Measurements from ENCODE around the gene SEPHS1.
"Not testable (repeated sequence)": the region's sequence is repeated elsewhere in the genome, so short reads cannot be mapped to it uniquely, and the experiment has no call there.

Gene SEPHS1

DNA sequence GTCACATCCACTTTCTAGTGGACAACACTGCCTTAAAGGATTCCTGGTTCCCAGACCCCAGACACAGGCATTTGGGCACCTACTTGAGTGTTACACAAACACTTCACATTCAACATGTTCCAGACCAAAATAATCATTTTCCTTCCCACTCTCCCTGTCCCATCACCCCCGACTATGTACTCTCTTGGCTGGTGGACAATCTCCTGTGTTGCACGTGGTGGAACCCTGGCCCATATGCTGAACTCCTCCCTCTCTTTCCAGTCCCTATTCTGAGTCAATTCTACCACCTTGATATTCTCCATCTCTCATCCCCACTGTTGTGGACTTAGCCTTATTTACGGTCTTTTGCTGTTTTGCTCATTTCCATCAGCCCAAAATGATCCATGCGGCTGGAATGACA is 8.3 kb upstream of the SEPHS1 start:
- no peak for DNase-seq

- no peak for DNase-seq
Observed at GRCh38 chr10:13354783-13355182, 6.7 kb upstream of the SEPHS1 start.

DNA sequence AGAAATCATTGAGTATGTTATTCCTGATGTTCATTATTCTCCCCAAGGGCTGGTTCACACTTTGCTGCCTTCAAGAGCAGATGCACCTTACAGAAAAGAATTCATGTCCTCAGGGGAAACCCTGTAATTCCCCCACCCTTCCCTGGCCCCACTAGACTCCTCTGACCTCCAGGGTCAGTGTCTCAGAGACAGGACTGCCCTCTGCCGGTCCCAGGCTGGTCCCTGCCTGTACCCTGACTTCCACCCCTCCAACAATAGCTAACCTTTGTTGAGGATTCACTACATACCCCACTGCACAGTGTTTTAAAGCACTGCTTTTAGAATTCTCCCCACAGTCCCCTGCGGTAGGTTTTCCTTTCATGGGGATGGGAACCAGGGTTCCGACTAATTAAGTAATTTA is 4.4 kb upstream of the SEPHS1 start:
- no peak for DNase-seq

DNA sequence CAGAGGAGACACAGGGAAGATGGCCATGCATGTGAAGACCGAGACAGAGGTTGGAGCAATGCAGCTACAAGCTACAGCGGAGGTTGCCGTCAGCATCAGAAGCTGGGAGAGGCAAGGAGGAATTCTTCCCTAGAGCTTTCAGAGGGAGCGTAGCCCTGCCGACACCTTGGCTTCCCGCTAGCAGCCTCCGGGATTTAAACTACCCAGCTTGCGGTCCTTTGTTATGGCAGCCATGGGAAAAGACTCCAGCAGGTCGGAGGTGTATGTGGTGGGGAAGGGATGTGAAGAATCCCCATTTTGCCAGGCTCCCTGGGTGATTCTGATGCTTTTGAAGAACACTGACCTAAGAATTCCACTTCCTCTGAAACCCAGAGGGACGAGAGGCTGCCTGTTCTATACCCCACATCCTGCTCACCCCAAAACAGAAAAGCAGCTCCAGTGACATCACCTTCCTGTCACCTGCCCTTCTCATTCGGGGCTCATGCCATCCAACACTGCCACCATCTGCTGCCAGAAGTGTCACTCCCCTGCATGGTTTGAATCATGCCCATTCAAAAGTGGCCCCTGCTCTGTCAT is 3.3 kb upstream of the SEPHS1 start:
- DNase-seq = no peak

GRCh38 chr10:13349463-13350274 is 1.6 kb upstream of the SEPHS1 start:
- DNase-seq = peak; percentile 69

- DNase-seq = peak; percentile 54
Observed at GRCh38 chr10:13347500-13348156, 465 bp downstream of the SEPHS1 start.

- DNase-seq = no peak
Observed at GRCh38 chr10:13347043-13347499, 1.0 kb downstream of the SEPHS1 start.

DNA sequence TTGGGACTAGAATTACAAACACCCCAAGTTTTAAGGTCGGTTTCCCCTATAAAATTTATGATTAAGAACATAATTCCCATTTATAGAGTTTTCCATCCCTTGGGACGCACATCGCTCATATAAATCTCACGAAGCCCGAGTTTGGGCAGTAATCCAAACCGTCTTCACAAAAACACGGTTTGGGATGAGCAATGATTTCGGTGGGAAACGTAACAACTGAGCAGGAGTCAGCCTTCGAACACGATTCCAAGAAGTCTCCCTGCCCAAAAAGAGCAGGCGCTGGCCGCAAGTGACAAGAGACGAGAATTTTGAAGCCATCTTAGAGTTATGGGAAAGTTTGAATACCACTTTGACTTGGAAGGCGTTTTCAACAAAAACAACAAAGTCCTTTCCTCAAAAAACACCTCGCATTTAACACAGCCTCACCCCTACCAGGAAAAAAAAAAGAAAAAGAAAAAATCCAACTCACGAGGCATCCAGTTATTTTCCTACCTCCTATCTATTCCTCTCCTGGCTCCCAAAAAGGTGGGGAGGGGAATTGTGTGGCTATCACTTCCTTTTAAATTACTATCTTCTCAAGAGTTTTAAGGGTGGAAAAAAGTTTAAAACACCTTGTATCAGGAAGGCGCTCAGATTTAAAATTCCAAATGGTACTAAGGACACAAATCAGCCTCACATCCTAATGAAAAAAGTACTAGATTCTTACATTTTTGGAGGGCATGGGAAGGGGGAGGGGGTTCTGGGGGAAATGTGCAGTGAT is 1.6 kb downstream of the SEPHS1 start:
- DNase-seq = no peak

DNA sequence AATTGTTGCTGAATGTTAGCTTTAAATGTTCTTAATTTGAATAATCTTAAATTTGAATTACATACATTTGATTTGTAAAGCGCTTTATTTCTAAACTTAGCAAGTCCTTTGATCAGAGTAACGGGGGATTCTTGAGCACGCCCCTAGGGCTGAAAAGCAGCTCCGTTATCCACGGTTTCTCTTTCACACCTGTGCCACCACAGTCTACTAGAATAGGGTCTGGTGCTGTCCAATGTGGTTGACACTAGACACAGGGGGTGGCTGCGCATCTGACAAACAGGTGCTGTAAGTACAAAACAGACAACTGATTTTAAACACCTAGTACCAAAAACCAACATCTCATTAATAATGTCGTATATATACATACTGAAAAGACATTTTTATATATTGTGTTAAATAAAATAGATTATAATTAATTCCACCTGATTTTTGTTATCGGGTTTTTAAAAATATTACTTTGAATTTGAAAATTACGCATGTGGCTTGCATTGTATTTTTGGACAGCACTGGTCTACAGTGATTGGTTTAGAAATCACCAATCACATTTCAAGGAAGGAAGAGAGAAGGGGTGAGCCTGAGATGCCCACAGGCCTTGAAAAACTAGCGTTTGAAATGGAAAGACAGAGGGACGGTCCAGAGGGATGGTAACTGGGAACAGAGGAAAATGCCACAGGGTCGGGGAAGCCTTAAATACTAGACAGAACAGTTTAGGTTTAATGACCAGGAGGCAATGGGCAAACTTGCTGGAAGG is 7.3 kb downstream of the SEPHS1 start:
- no peak for DNase-seq

GRCh38 chr10:13340068-13340467 is 8.0 kb downstream of the SEPHS1 start:
- peak; percentile 48 for DNase-seq

DNA sequence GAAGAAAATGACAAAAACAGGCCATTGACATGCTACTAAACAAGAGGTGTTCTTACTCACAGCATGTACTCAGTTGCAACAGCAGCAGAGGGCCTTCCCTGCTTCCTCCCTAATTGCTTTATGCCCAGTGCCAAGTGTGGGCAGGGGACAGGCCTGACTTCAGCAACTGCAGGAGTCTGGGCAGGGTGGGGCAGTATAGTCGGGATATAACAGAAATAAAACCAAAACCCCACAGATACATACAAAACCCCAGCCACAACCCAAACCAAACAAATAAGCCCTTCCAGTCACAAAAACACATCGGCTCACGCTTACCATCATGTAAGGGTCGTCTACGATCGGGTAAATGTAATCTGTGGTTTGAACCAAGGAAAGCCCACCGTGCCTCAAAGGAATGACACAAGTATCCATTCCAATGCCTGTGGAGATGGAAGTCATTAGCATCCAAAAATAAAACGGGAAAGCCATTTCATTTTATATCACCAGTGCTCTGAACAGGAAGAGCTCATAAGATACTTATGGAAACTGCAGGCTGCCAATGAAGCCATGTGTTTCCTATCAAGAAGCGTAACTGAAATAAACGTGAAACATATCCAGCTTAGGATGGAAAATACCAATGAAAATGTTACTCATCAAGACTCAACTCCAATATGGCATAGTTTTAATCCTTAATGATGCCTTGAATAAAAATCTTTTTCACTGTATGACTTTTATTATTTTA is 9.5 kb downstream of the SEPHS1 start:
- no peak for DNase-seq

- DNase-seq = no peak
Observed at GRCh38 chr10:13337827-13338196, 10.3 kb downstream of the SEPHS1 start.

DNA sequence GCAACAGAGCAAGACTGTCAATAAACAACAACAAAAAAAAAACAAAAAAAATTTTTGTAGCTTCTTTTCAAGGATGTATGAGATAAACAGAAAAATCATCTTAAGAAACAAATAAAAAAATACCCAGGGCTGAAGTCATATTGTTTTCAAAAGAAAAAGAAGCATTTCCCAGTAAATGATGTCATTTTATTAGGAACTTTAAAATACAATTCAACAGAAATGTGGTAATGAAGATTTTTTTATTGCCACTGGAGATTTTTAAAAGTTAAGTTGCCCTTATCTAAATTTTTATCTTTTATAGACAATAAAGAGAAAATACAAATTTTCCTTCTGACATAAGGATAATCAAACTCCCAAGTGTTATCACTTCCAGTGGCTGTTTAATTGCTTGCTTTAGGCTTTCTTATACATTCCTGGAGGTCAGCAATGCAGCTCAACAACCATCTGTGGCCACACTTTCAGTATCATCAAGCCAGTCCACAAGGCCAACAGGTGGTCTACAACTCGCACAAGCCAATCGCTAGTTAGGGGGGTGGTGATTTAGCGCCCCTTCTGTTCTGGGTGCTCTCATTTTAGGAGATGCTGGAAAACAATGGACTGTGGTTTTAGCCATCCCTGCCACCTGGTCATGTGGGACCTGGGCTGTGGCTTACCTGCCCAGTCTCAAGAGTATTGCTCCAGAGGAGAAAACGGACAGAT is 10.8 kb downstream of the SEPHS1 start:
- DNase-seq = no peak

DNA sequence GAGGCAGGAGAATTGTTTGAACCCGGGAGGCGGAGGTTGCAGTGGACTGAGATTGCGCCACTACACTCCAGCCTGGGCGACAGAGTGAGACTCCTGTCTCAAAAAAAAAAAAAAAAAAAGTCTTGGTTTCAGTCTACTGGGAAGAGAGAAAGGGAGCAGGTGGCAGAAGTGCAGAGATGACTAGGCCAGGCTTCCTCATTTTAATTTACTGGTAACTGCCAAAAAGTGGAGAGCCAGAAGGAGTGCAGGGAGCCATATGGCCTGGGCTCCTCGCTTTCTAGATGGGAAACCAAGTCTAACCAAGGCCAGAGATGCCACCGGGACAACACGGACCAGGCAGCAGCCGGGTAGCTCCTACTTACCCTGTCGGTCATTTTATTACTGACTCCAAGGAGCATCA is 12.2 kb downstream of the SEPHS1 start:
- peak; percentile 88 for DNase-seq

DNA sequence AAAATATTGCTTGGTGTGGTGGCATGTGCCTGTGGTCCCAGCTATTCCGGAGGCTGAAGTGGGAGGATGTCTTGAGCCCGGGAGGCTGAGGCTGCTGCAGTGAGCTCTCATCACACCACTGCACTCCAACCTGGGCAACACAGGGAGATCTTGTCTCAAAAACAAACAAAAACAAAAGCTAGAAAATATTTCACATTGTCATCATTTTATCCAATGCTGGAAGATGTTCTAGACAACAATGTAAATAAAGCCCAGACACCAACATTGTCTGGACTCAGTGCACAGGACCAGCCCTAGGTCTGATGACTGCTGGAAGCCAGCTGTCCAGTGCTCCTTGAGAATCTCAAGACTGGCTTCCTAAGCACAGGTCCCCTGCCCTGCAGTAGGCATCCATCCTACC is 13.5 kb downstream of the SEPHS1 start:
- DNase-seq = no peak

GRCh38 chr10:13331646-13332045 is 16.4 kb downstream of the SEPHS1 start:
- no peak for DNase-seq

- DNase-seq = not testable (repeated sequence)
Observed at GRCh38 chr10:13330980-13331379, 17.1 kb downstream of the SEPHS1 start.

DNA sequence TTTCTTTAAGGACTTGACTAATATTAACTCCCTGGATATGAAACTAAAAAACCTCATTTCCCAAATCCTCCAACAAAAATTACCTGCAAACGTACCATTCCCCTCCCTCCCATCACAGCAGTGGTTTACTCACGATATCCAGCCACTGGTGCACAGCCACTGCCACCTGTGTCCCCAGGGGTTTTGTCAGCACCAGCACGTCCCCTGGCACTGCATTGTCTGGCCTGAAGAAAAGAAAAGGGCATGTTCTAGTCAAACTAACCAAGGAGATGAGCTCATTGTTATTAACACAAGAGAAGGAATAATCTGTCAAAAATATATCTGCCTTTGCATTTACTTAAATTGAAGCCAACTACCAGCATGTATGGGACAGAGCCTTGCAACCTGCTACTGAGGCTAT is 18.5 kb downstream of the SEPHS1 start:
- DNase-seq = no peak

GRCh38 chr10:13328613-13329012 is 19.5 kb downstream of the SEPHS1 start:
- DNase-seq = no peak

DNA sequence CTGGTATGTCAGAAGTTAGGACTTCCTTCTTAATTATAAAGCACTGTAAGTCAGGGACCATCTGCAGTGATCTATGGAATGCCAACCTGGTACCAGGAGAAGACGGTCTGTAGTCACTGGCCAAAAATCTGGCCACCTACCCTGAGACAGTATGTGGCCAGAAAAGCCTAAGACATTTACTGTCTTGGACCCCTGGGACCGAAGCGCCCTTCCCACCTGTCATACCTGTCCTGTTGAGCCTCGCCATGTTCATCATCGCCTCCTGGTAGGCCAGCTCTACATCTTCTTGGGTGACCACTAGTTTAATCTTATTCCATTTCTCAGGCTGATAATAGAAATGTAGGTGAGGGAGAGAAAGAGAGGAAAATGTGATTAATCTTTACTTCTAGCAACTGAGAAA is 20.0 kb downstream of the SEPHS1 start:
- DNase-seq = no peak

GRCh38 chr10:13327534-13327933 is 20.6 kb downstream of the SEPHS1 start:
- DNase-seq = no peak

Data from MV-4-11 (cell line).